ENCODE results near the gene CRABP1. TPM values are rescaled to one million over a fixed set of nuclear protein-coding genes. Genes with fewer than 3 reads are reported as not detected.

Gene CRABP1
- total RNA-seq, 4 donors from 2014 or later, result 19.6 to 211 (median 105) TPM

GRCh38 chr15:78362716-78363380, 22.7 kb downstream of the CRABP1 start:
- no peaks in the 10 kb centered on the region for H3K9me3 ChIP-seq
- no peak for TF ChIP-seq CTCF (IDR thresholded peaks at IDR 0.05)
- TF ChIP-seq POLR2A (IDR thresholded peaks at IDR 0.05), result no peak

GRCh38 chr15:78363381-78363734, 23.2 kb downstream of the CRABP1 start:
- Histone ChIP-seq H3K4me1 (peaks cover 0 to 12% of the 10 kb centered on the region in 2 donors), H3K36me3 (no peaks in the 10 kb centered on the region), H3K9me3 (no peaks in the 10 kb centered on the region), H3K27me3 (no peaks in the 10 kb centered on the region), H3K27ac (no peak overlapping the region), H3K4me3 (replicated peaks in 1 of 3) (no peak overlapping the region)
- WGBS, 2 donors, result 88 to 89% methylated on average over 6 of the region's 6 CpGs
- intact Hi-C loops (cut with DNase I), result no loop called here
- DNase-seq, result no peak
- TF ChIP-seq POLR2A (IDR thresholded peaks at IDR 0.05) (no peak), CTCF (IDR thresholded peaks at IDR 0.05) (no peak)

More at GRCh38 chr15:78362716-78363380, 22.7 kb downstream of the CRABP1 start:
- no peaks in the 10 kb centered on the region for H3K27me3 ChIP-seq
- no peak for DNase-seq
- no peaks in the 10 kb centered on the region for H3K36me3 ChIP-seq
- no peak overlapping the region for H3K27ac ChIP-seq
- H3K4me3 ChIP-seq (replicated peaks in 1 of 3), result no peak overlapping the region
- intact Hi-C loops (cut with DNase I), result no loop called here
- WGBS, 2 donors, result 76 to 77% methylated on average over 8 of the region's 8 CpGs
- peaks cover 0 to 12% of the 10 kb centered on the region in 2 donors for H3K4me1 ChIP-seq

GRCh38 chr15:78364233-78364632, 24.1 kb downstream of the CRABP1 start:
- Histone ChIP-seq H3K27me3 (no peaks in the 10 kb centered on the region), H3K4me1 (peaks cover 0 to 6% of the 10 kb centered on the region in 2 donors), H3K27ac (no peak overlapping the region), H3K4me3 (replicated peaks in 1 of 3) (no peak overlapping the region), H3K36me3 (no peaks in the 10 kb centered on the region), H3K9me3 (no peaks in the 10 kb centered on the region)
- intact Hi-C loops (cut with DNase I), result no loop called here
- 70 to 73% methylated on average over 6 to 7 of the region's 7 CpGs for WGBS, 2 donors
- TF ChIP-seq CTCF (IDR thresholded peaks at IDR 0.05), result no peak
- no peak for TF ChIP-seq POLR2A (IDR thresholded peaks at IDR 0.05)
- no peak for DNase-seq

GRCh38 chr15:78365917-78366316, 25.8 kb downstream of the CRABP1 start:
- TF ChIP-seq CTCF (IDR thresholded peaks at IDR 0.05) (no peak), POLR2A (IDR thresholded peaks at IDR 0.05) (no peak)
- Histone ChIP-seq H3K4me3 (replicated peaks in 1 of 3) (no peak overlapping the region), H3K27me3 (no peaks in the 10 kb centered on the region), H3K4me1 (peaks cover 0 to 6% of the 10 kb centered on the region in 2 donors), H3K9me3 (no peaks in the 10 kb centered on the region), H3K27ac (no peak overlapping the region), H3K36me3 (no peaks in the 10 kb centered on the region)
- 36 to 69% methylated on average over 4 to 8 of the region's 8 CpGs for WGBS, 2 donors
- intact Hi-C loops (cut with DNase I), result no loop called here
- peak; percentile 40 to 62 for DNase-seq

GRCh38 chr15:78366342-78366741, 26.2 kb downstream of the CRABP1 start:
- Histone ChIP-seq H3K27ac (no peak overlapping the region), H3K4me3 (replicated peaks in 1 of 3) (no peak overlapping the region), H3K36me3 (no peaks in the 10 kb centered on the region), H3K4me1 (peaks cover 0 to 6% of the 10 kb centered on the region in 2 donors), H3K27me3 (no peaks in the 10 kb centered on the region), H3K9me3 (no peaks in the 10 kb centered on the region)
- intact Hi-C loops (cut with DNase I), result no loop called here
- 92 to 93% methylated on average over 5 of the region's 5 CpGs for WGBS, 2 donors
- no peak for DNase-seq
- TF ChIP-seq POLR2A (IDR thresholded peaks at IDR 0.05) (no peak), CTCF (IDR thresholded peaks at IDR 0.05) (no peak)

Data from thyroid gland (tissue), 4 donors.